Tibial artery (tissue), 4 donors: ENCODE measurements around the gene AKR1C3.
"Not testable (repeated sequence)": the region's sequence is repeated elsewhere in the genome, so short reads cannot be mapped to it uniquely, and the experiment has no call there.

ENCODE experiments used
- DNase-seq, 2 donors: peaks; one replicate each; pipeline ENCODE4 v3.0.0-alpha.2; 2019
- H3K27ac ChIP-seq, 2 donors: fragments of 200-600 bp; sonication (generic) in 1 of 2; 1 replicate in 1 of 2; 2 replicates in 1 of 2; pipeline ENCODE4 v1.5.1; 2018 to 2019; ENCODE audit warnings: mild to moderate bottlenecking in 1 of 2
- H3K27me3 ChIP-seq, 2 donors: fragments of 200-600 bp; sonication (generic) in 1 of 2; one replicate each; pipeline versions ENCODE4 v1.5.1 to v1.6.0; 2016 to 2019
- H3K36me3 ChIP-seq, 3 donors: fragments of 200-600 bp; sonication (generic) in 2 of 3; one replicate each; pipeline ENCODE4 v1.5.1; 2016 to 2019; ENCODE audit warnings: mild to moderate bottlenecking in 2 of 3
- H3K4me1 ChIP-seq, 4 donors: fragments of 200-600 bp; sonication (generic) in 2 of 4; 1 replicate in 3 of 4; 2 replicates in 1 of 4; pipeline ENCODE4 v1.5.1; 2016 to 2019
- H3K4me3 ChIP-seq, 2 donors: fragments of 200-600 bp; sonication (generic) in 1 of 2; 1 replicate in 1 of 2; 2 replicates in 1 of 2; pipeline ENCODE4 v1.5.1; 2018 to 2019; ENCODE audit warnings: mild to moderate bottlenecking in 2 of 2
- H3K9me3 ChIP-seq, 3 donors: fragments of 200-600 bp; sonication (generic) in 1 of 3; one replicate each; pipeline ENCODE4 v1.5.1; 2016 to 2019
- CTCF ChIP-seq, 2 experiments: fragments of 200-600 bp in 1 of 2; fragments of 450-650 bp in 1 of 2; IDR thresholded peaks; one replicate each; pipeline ENCODE4 v1.5.1; 2017 to 2019; ENCODE audit warnings: antibody characterized with exemption in 2 of 2, mild to moderate bottlenecking in 1 of 2, moderate library complexity in 1 of 2
- intact Hi-C: fragments of 100-400 bp; cut with DNase I; formaldehyde crosslinking; loops from one replicate; pipeline ENCODE4 v1.15.0; 2023; ENCODE audit warnings: low total_unique reads

Gene AKR1C3

DNA sequence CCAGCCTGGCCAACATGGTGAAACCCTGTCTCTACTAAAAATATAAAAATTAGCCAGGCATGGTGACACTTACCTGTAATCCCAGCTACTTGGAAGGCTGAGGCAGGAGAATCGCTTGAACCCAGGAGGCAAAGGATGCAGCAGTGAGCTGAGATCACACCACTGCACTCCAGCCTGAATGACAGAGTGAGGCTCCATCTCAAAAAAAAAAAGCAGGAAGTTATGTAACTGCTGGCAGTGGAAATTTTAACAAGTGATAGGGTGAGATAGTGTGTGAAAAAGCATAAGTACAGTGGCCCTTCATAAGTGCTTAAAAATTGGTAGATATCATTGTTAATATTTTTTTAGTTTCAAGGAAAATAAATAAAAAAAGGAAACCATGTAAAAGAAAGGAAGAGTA is 12.3 kb downstream of the AKR1C3 start:
- H3K27me3 ChIP-seq, result no peaks in the 10 kb centered on the region
- H3K4me1 ChIP-seq, result no peaks in the 10 kb centered on the region
- no peak for DNase-seq
- H3K27ac ChIP-seq, result no peak overlapping the region
- intact Hi-C loops, result no loop called here
- H3K36me3 ChIP-seq, result peaks cover 17 to 29% (median 28%) of the 10 kb centered on the region in 3 donors
- H3K9me3 ChIP-seq, result no peaks in the 10 kb centered on the region
- no peak overlapping the region for H3K4me3 ChIP-seq
- no peak for TF ChIP-seq CTCF (IDR thresholded peaks at IDR 0.05)

DNA sequence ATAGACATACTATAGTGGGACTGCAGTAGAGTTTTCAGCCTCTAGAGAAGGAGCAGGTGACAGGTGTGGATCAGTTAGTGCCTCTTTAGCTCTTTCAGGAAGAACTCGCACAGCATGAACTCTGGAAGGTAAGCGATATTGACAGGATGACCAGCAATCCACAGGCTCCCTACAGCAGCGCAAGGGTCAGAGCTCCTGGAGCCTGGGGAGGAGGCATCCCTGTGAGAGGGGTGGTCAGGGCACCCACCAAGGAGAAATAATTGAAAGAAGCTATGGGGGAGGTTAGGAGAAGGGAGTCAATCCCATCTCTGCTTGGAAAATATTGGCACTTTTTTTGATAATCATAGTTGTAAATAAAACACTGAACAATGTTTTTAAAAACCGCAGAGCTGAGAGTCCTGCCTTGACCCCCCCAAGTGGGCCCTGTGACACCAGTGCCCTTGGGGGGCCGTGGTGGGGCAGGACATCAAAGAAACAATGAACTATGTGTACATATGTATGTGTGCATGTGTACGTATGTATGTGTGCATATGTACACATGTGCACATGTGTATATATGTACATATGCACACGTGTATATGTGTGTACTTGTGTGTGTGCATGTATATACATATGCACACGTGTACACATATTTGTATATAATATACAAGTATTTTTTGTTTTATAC is 13.8 kb downstream of the AKR1C3 start:
- peaks cover 17 to 29% (median 22%) of the 10 kb centered on the region in 3 donors for H3K36me3 ChIP-seq
- no peaks in the 10 kb centered on the region for H3K4me1 ChIP-seq
- no peak for DNase-seq
- no peak overlapping the region for H3K4me3 ChIP-seq
- no peaks in the 10 kb centered on the region for H3K9me3 ChIP-seq
- no peak overlapping the region for H3K27ac ChIP-seq
- intact Hi-C loops, result no loop called here
- TF ChIP-seq CTCF (IDR thresholded peaks at IDR 0.05), result no peak
- no peaks in the 10 kb centered on the region for H3K27me3 ChIP-seq

GRCh38 chr10:5108658-5109416 is 14.6 kb downstream of the AKR1C3 start:
- no peak overlapping the region for H3K27ac ChIP-seq
- H3K4me1 ChIP-seq, result no peaks in the 10 kb centered on the region
- no peak for DNase-seq
- H3K27me3 ChIP-seq, result no peaks in the 10 kb centered on the region
- no peak for TF ChIP-seq CTCF (IDR thresholded peaks at IDR 0.05)
- intact Hi-C loops, result no loop called here
- no peak overlapping the region for H3K4me3 ChIP-seq
- H3K9me3 ChIP-seq, result no peaks in the 10 kb centered on the region
- peaks cover 16 to 23% (median 17%) of the 10 kb centered on the region in 3 donors for H3K36me3 ChIP-seq

- intact Hi-C loops, H3K27me3 ChIP-seq, DNase-seq, H3K9me3 ChIP-seq, H3K4me1 ChIP-seq, H3K27ac ChIP-seq, H3K4me3 ChIP-seq: not testable (repeated sequence)
- H3K36me3 ChIP-seq, result peaks cover 15 to 17% (median 16%) of the 10 kb centered on the region in 3 donors
These were observed 15.6 kb downstream of the AKR1C3 start for GRCh38 chr10:5109861-5110260.

DNA sequence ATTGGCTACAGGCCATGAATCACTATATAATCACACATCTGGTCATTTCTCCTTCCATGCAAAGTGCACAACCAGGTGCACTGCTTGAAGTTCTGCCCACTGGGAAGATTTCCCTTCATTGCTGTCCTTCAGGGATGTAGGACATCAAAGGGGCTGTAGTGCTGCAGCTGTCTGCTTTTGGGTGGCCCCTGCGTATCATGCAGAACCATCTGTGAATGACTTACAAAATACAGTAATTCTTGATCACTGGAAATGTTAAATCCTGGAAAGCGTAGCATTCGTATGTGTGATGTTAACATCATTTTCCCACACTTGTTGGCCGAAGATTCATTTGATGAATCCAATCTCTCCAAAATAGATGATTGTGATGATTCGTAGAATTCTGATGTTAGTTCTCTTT is 22.4 kb downstream of the AKR1C3 start:
- no peak for TF ChIP-seq CTCF (IDR thresholded peaks at IDR 0.05)
- H3K4me3 ChIP-seq, result no peak overlapping the region
- H3K9me3 ChIP-seq, result no peaks in the 10 kb centered on the region
- no peaks in the 10 kb centered on the region for H3K36me3 ChIP-seq
- DNase-seq, result no peak
- H3K4me1 ChIP-seq, result no peaks in the 10 kb centered on the region
- H3K27ac ChIP-seq, result no peak overlapping the region
- intact Hi-C loops, result no loop called here
- H3K27me3 ChIP-seq, result no peaks in the 10 kb centered on the region

- intact Hi-C loops, result no loop called here
- Histone ChIP-seq H3K9me3 (no peaks in the 10 kb centered on the region), H3K27me3 (no peaks in the 10 kb centered on the region), H3K36me3 (no peaks in the 10 kb centered on the region), H3K27ac (no peak overlapping the region), H3K4me3 (no peak overlapping the region), H3K4me1 (no peaks in the 10 kb centered on the region)
- no peak for TF ChIP-seq CTCF (IDR thresholded peaks at IDR 0.05)
- no peak for DNase-seq
These were observed 22.8 kb downstream of the AKR1C3 start for GRCh38 chr10:5117026-5117425.

- H3K27me3 ChIP-seq, H3K4me1 ChIP-seq: not testable (repeated sequence)
These were observed 25.8 kb downstream of the AKR1C3 start for GRCh38 chr10:5119997-5120396.

More at GRCh38 chr10:5119997-5120396, 25.8 kb downstream of the AKR1C3 start:
- H3K27ac ChIP-seq, H3K4me3 ChIP-seq, DNase-seq, H3K36me3 ChIP-seq, H3K9me3 ChIP-seq, intact Hi-C loops: not testable (repeated sequence)
